ENCODE data around the gene PRKD2.

Gene PRKD2

GRCh38 chr19:46741447-46741846 is 24.5 kb upstream of the PRKD2 start:
- DNase-seq (ENCODE audit: low spot score), result no peak

GRCh38 chr19:46739290-46739771 is 22.4 kb upstream of the PRKD2 start:
- peak; percentile 79 for DNase-seq (ENCODE audit: low spot score)

GRCh38 chr19:46737761-46738171 is 20.9 kb upstream of the PRKD2 start:
- no peak for DNase-seq (ENCODE audit: low spot score)

- DNase-seq (ENCODE audit: low spot score), result no peak
Measured at GRCh38 chr19:46737298-46737654, 20.4 kb upstream of the PRKD2 start.

GRCh38 chr19:46736531-46737297 is 19.8 kb upstream of the PRKD2 start:
- DNase-seq (ENCODE audit: low spot score), result no peak

- no peak for DNase-seq (ENCODE audit: low spot score)
Measured at GRCh38 chr19:46733690-46734292, 16.9 kb upstream of the PRKD2 start.

- DNase-seq (ENCODE audit: low spot score), result peak; percentile 72
Measured at GRCh38 chr19:46732966-46733689, 16.2 kb upstream of the PRKD2 start.

- DNase-seq (ENCODE audit: low spot score), result no peak
Measured at GRCh38 chr19:46732172-46732938, 15.4 kb upstream of the PRKD2 start.

GRCh38 chr19:46731584-46731983 is 14.7 kb upstream of the PRKD2 start:
- no peak for DNase-seq (ENCODE audit: low spot score)

GRCh38 chr19:46731007-46731501 is 14.1 kb upstream of the PRKD2 start:
- no peak for DNase-seq (ENCODE audit: low spot score)

GRCh38 chr19:46730595-46730994 is 13.7 kb upstream of the PRKD2 start:
- no peak for DNase-seq (ENCODE audit: low spot score)

GRCh38 chr19:46730187-46730586 is 13.3 kb upstream of the PRKD2 start:
- no peak for DNase-seq (ENCODE audit: low spot score)

- no peak for DNase-seq (ENCODE audit: low spot score)
Measured at GRCh38 chr19:46729696-46730095, 12.8 kb upstream of the PRKD2 start.

GRCh38 chr19:46728693-46729339 is 11.9 kb upstream of the PRKD2 start:
- DNase-seq (ENCODE audit: low spot score), result peak; percentile 75

GRCh38 chr19:46728208-46728607 is 11.3 kb upstream of the PRKD2 start:
- no peak for DNase-seq (ENCODE audit: low spot score)

GRCh38 chr19:46727757-46728156 is 10.8 kb upstream of the PRKD2 start:
- DNase-seq (ENCODE audit: low spot score), result no peak

- DNase-seq (ENCODE audit: low spot score), result no peak
Measured at GRCh38 chr19:46726971-46727501, 10.1 kb upstream of the PRKD2 start.

- no peak for DNase-seq (ENCODE audit: low spot score)
Measured at GRCh38 chr19:46726551-46726950, 9.6 kb upstream of the PRKD2 start.

GRCh38 chr19:46725859-46726393 is 9.0 kb upstream of the PRKD2 start:
- no peak for DNase-seq (ENCODE audit: low spot score)

- DNase-seq (ENCODE audit: low spot score), result no peak
Measured at GRCh38 chr19:46725036-46725820, 8.3 kb upstream of the PRKD2 start.

All from Ammon's horn (tissue), 1 donor.